Activated CD4-positive, CD25-positive, alpha-beta regulatory T cell treated with anti-CD3 and anti-CD28 coated beads, Interleukin-2, amount 50 U/mL, for 16 hours (primary cell): ENCODE measurements around the gene RNASE7.
"Not testable (repeated sequence)": the region's sequence is repeated elsewhere in the genome, so short reads cannot be mapped to it uniquely, and the experiment has no call there.

Experiments used
- DNase-seq: peaks from one replicate; pipeline ENCODE4 v3.0.0-alpha.2; 2020; ENCODE audit warnings: low read depth, low spot score

The RNASE7 gene

GRCh38 chr14:21023817-21024584, 18.2 kb upstream of the RNASE7 start:
- DNase-seq = no peak

DNA sequence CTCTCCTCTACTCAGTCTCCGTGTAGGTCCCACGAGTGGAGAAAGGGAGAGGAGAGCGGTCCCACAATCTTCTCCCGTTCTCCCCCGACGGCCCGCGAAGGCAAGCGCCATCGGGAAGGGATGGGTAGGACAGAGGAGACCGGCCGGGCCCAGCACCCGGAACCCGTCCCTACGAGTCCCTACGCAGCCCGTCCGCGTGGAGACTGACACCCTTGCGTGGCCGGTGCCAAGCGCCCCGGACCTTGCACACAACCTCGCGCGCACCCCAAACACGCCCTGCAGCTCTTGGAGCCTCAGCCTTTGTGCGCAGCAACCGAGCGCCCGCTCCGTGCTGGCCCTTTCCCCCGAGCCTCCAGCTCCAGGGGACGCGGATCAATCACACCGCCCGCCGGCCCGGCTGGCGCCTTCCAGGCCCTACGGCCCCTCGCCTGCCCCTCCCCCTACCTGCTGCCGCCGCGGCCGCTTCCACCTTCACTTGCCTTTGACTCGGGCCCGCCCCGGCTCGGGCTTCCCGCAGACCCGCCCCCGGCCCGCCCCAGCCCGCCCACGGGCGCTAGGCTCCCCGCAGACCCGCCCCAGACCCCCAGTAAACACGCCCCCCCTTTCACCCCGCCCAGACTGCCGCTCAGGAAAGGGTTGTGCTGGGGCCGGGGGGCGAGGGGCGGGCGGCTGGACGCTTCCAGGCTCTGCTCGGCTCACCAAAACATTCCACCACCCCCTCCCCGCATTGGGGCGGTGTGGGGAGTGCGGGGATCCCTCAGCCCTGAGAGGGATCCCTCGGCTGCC, 17.4 kb upstream of the RNASE7 start, which contains the start of gene NDRG2:
Gene NDRG2 (minus strand): TSS at position 477 of the 786 bp plus-strand sequence. CDS start 1,746 bp downstream, outside the sequence.
- DNase-seq = peak; percentile 47

- DNase-seq = no peak
Measured at GRCh38 chr14:21025371-21026273, 16.5 kb upstream of the RNASE7 start.

DNA sequence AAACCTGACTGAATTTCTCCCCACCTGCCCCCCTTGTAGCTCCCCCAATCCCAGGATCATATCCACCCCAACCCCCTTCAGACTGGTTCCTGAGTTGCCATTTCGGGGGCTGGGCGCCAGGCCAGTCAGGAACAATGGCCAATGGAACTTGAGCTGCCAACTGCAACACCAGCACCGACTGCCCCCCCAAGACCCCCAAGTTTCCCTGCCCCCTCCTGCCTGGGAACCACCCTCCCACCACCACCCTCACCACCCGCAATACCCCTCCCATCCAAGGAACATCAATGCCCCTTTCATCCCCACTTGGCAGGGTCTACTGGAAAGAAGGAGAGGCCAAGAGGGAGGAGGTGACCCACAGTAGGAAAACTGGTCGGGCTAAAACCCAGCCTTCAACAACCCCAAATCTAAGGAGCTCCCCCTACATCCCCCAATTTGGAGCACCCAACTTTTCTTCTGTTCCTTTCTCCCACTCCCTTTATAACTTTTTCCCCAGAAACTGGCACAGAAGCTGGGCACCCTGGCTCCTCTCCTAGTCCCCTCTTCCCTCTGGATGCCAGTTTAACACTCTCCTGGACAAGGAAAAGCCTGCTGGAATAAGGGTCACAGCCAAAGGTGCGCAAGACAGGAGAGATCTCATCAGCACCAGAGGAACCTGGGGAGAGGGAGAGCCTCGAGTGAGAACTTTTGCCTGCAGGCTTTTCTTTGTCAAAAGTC, 15.7 kb upstream of the RNASE7 start:
- no peak for DNase-seq

GRCh38 chr14:21026988-21027315, 15.2 kb upstream of the RNASE7 start:
- no peak for DNase-seq

DNA sequence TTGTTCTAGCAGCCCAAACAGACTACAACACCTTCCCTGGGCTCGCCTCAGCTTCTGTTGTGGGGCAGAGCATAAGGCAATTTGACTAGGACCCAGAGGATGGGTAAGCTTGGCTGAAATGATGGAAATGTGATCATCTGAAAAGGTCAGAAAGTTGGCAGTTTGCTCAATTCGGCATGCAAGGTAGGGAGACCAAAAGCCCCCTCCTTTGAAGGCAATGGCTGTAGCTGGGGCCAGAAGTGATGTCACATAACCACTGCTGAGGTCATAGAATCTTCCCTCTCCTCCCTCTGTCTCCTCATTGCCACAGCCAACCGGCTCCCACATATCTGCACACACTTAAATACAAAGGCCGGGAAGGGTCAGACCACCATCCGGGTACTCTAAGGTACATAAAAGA, 12.2 kb upstream of the RNASE7 start, which contains the start of gene TPPP2:
Gene TPPP2 (plus strand): TSS at position 301 of the 400 bp plus-strand sequence. CDS start 365 bp downstream, outside the sequence.
- DNase-seq = no peak

- no peak for DNase-seq
Measured at GRCh38 chr14:21030531-21030930, 11.6 kb upstream of the RNASE7 start.

GRCh38 chr14:21032326-21033132, 9.6 kb upstream of the RNASE7 start:
- DNase-seq = no peak

GRCh38 chr14:21033133-21033698, 8.9 kb upstream of the RNASE7 start:
- no peak for DNase-seq

GRCh38 chr14:21034707-21035106, 7.5 kb upstream of the RNASE7 start, which contains the start of gene RNASE13:
Gene RNASE13, minus strand, starts transcription at chr14:21034807. Its CDS starts 519 bp downstream, at chr14:21034288.
- no peak for DNase-seq

DNA sequence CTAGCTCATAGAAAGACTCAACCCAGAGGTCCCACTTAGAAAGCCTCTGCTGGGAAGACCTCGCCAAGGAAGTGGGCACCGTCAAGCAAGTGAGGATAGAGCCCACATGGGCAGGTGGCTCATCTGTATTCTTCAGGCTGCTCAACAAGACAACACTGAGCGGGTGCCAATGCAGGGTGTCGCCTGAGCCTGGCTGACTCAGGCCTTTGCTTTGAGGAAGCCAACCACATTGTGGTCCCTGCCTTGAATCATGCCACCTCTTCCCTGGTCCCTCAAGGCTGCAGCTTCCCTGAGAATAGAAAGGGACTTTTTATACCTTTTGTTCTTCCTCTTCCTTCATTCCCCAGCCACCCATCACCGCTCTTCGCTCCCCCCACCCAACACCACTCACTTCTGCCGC, 5.4 kb upstream of the RNASE7 start:
- no peak for DNase-seq

GRCh38 chr14:21037156-21037555, 5.0 kb upstream of the RNASE7 start:
- no peak for DNase-seq

- DNase-seq = no peak
Measured at GRCh38 chr14:21038441-21039422, 3.4 kb upstream of the RNASE7 start.

GRCh38 chr14:21039585-21040369, 2.4 kb upstream of the RNASE7 start:
- no peak for DNase-seq

- no peak for DNase-seq
Measured at GRCh38 chr14:21040370-21040925, 1.7 kb upstream of the RNASE7 start.

- DNase-seq = not testable (repeated sequence)
Measured at GRCh38 chr14:21040941-21041340, 1.2 kb upstream of the RNASE7 start.

- no peak for DNase-seq
Measured at GRCh38 chr14:21042918-21043317, 756 bp downstream of the RNASE7 start.
